Right lobe of liver (tissue), 6 donors: ENCODE results near the gene CYP27B1. TPM values are rescaled to one million over a fixed set of nuclear protein-coding genes. Genes with fewer than 3 reads are reported as not detected.

Source experiments
- ATAC-seq, 4 donors: fragments of 200-7000 bp; cut with Tn5 transposase; one replicate each; pipeline ENCODE4 v1.9.1; 2020; ENCODE audit warnings: mild to moderate bottlenecking in 4 of 4, moderate library complexity in 4 of 4
- DNase-seq, 3 donors: peaks; one replicate each; pipeline ENCODE4 v3.0.0-alpha.2; 2020
- H3K27ac ChIP-seq, 3 donors: fragments of 200-600 bp; one replicate each; pipeline ENCODE4 v1.8.0; 2022
- H3K27me3 ChIP-seq, 2 donors: fragments of 200-600 bp; one replicate each; pipeline ENCODE4 v1.8.0; 2022
- H3K36me3 ChIP-seq, 4 donors: fragments of 200-600 bp; sonication (generic) in 1 of 4; one replicate each; pipeline versions ENCODE4 v1.5.1 to v1.8.0; 2017 to 2022; ENCODE audit warnings: control low read depth in 1 of 4
- H3K4me1 ChIP-seq, 4 donors: fragments of 200-600 bp; sonication (generic) in 1 of 4; one replicate each; pipeline versions ENCODE4 v1.5.1 to v1.8.0; 2017 to 2022; ENCODE audit warnings: control low read depth in 1 of 4
- H3K4me3 ChIP-seq, 3 donors: fragments of 200-600 bp; one replicate each; pipeline ENCODE4 v1.8.0; 2022
- H3K9me3 ChIP-seq, 4 donors: fragments of 200-600 bp; sonication (generic) in 1 of 4; one replicate each; pipeline versions ENCODE4 v1.5.1 to v1.8.0; 2017 to 2022; ENCODE audit warnings: control low read depth in 1 of 4
- CTCF ChIP-seq, 4 donors: fragments of 200-600 bp in 3 of 4; fragments of 450-650 bp in 1 of 4; IDR thresholded peaks; one replicate each; pipeline versions ENCODE4 v1.5.1 to v1.8.0; 2016 to 2022; ENCODE audit warnings: antibody characterized with exemption in 4 of 4, mild to moderate bottlenecking in 2 of 4
- POLR2A ChIP-seq: fragments of 450-650 bp; IDR thresholded peaks from one replicate; pipeline ENCODE4 v1.6.1; 2017; ENCODE audit warnings: antibody characterized with exemption, mild to moderate bottlenecking
- WGBS: methylation state at CpG from one replicate; pipeline ENCODE4 v1.1.6; 2018; ENCODE audit warnings: low coverage, low lambda C conversion rate; ENCODE audit not compliant: insufficient coverage; ENCODE audit errors: missing lambda C conversion rate; 5-methylcytosine and 5-hydroxymethylcytosine counted together
- intact Hi-C, 2 donors: fragments of 100-400 bp; cut with DNase I; formaldehyde crosslinking; loops; one replicate each; pipeline versions ENCODE4 v1.11.2 to v1.14.1; 2022
- total RNA-seq, 6 experiments: library from RNA; depleted of rRNA in 2 of 6; stranded (reverse); fragments of >200 nt in 2 of 6; fragmentation: NEBNext Ultra II Directional in 3 of 6; extraction: Animal tissue kit (Norgen Biotek cat#: 25700) in 3 of 6; gene quantifications; one replicate each; pipeline versions ENCODE4 v1.1.0 to v1.2.4, GENCODE V29; 2016 to 2023
- donor health status: DM: no; HTN: yes; CAD: no.
- donor health status: DM: no; HTN: no; CAD: no.
- donor health status: DM: no; HTN: no; CAD: no.
- donor health status: DM: no; HTN: yes; CAD: no.
- donor health status: DM: no; HTN: yes; CAD: no.

CYP27B1 gene
- total RNA-seq, 6 experiments from 2014 or later = 0.25 to 1.4 (median 0.81) TPM

GRCh38 chr12:57782243-57782607, 15.3 kb upstream of the CYP27B1 start:
- Histone ChIP-seq H3K4me1 (peaks cover 0 to 17% (median 0%) of the 10 kb centered on the region in 4 donors), H3K36me3 (peaks cover 0 to 22% (median 9%) of the 10 kb centered on the region in 4 donors), H3K27me3 (no peaks in the 10 kb centered on the region), H3K4me3 (peak overlapping the region in 1 of 3 donors; percentile 97), H3K9me3 (no peaks in the 10 kb centered on the region), H3K27ac (no peak overlapping the region)
- DNase-seq (no peak), ATAC-seq (peak in 2 of 4 donors; percentile 3 to 6)
- TF ChIP-seq CTCF (IDR thresholded peaks at IDR 0.05) (no peak), POLR2A (no peak)
- WGBS = 13% methylated on average over 4 of the region's 4 CpGs
- intact Hi-C loops = no loop called here

GRCh38 chr12:57781801-57782200, 14.9 kb upstream of the CYP27B1 start:
- ATAC-seq (no peak), DNase-seq (no peak)
- H3K27me3 ChIP-seq = no peaks in the 10 kb centered on the region
- WGBS = 53% methylated on average over 2 of the region's 2 CpGs
- peaks cover 0 to 17% (median 0%) of the 10 kb centered on the region in 4 donors for H3K4me1 ChIP-seq
- H3K4me3 ChIP-seq = no peak overlapping the region
- TF ChIP-seq CTCF (IDR thresholded peaks at IDR 0.05) = no peak
- TF ChIP-seq POLR2A = no peak
- intact Hi-C loops = no loop called here
- H3K27ac ChIP-seq = no peak overlapping the region
- H3K9me3 ChIP-seq = no peaks in the 10 kb centered on the region
- H3K36me3 ChIP-seq = peaks cover 0 to 18% (median 7%) of the 10 kb centered on the region in 4 donors

- Histone ChIP-seq H3K4me3 (no peak overlapping the region), H3K36me3 (peaks cover 0 to 12% (median 4%) of the 10 kb centered on the region in 4 donors), H3K4me1 (peaks cover 0 to 17% (median 0%) of the 10 kb centered on the region in 4 donors), H3K27ac (no peak overlapping the region), H3K27me3 (no peaks in the 10 kb centered on the region), H3K9me3 (no peaks in the 10 kb centered on the region)
- no peak for TF ChIP-seq CTCF (IDR thresholded peaks at IDR 0.05)
- no peak for TF ChIP-seq POLR2A
- DNase-seq (no peak), ATAC-seq (no peak)
- intact Hi-C loops = no loop called here
- 80% methylated on average over 2 of the region's 3 CpGs for WGBS
Measured at GRCh38 chr12:57781244-57781643, 14.4 kb upstream of the CYP27B1 start.

- DNase-seq (no peak), ATAC-seq (no peak)
- intact Hi-C loops = no loop called here
- no peak for TF ChIP-seq POLR2A
- no peak for TF ChIP-seq CTCF (IDR thresholded peaks at IDR 0.05)
- no peaks in the 10 kb centered on the region for H3K27me3 ChIP-seq
- H3K36me3 ChIP-seq = peaks cover 0 to 4% (median 0%) of the 10 kb centered on the region in 4 donors
- no peak overlapping the region for H3K4me3 ChIP-seq
- H3K9me3 ChIP-seq = no peaks in the 10 kb centered on the region
- WGBS = no CpG with 5 or more reads among the region's 4 CpGs
- H3K4me1 ChIP-seq = peaks cover 0 to 17% (median 0%) of the 10 kb centered on the region in 4 donors
- H3K27ac ChIP-seq = no peak overlapping the region
Measured at GRCh38 chr12:57780284-57780897, 13.5 kb upstream of the CYP27B1 start.
